HG03558 (cell line): ENCODE results near the gene MCC.

Experiments used
- ATAC-seq: cut with Tn5 transposase; IDR thresholded peaks from one replicate; pipeline ENCODE4 v1.9.1; 2021; ENCODE audit warnings: moderate number of reproducible peaks; ENCODE audit not compliant: unreplicated experiment; ENCODE audit errors: extremely low read depth

The MCC gene

DNA sequence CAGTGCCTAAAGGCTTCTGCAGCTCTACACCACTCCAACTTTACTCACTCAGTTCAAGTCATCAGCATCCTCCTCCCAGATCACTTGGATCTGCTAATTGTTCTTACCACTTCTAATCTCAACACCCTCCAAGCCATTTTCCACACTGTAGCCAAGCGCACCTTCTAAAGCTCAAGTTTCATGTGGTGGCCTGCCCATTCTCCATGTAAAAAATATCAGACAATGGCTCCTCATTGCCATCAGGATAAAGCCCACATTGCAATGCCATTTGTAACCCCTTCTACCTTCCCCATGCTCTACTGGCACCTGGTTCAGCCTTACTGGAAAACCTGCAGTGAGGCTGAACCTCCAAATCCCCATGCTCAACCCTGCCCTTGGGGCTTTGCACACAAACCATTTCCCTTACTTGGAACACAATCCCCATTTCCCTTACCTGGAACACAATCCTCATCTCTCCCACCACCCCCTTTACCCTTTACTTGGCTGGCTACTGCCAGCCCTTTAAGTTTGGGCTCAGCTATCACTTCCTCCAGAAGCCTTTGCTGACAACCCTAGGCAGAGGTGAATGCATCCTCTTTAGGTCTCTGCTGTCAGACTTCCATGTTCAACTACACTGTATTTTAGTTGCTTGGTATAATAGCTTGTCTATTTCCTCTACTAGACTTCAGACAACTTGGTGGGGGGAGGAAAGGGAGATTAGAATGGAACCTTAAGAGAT, 273.5 kb downstream of the MCC start:
- no peak for ATAC-seq

DNA sequence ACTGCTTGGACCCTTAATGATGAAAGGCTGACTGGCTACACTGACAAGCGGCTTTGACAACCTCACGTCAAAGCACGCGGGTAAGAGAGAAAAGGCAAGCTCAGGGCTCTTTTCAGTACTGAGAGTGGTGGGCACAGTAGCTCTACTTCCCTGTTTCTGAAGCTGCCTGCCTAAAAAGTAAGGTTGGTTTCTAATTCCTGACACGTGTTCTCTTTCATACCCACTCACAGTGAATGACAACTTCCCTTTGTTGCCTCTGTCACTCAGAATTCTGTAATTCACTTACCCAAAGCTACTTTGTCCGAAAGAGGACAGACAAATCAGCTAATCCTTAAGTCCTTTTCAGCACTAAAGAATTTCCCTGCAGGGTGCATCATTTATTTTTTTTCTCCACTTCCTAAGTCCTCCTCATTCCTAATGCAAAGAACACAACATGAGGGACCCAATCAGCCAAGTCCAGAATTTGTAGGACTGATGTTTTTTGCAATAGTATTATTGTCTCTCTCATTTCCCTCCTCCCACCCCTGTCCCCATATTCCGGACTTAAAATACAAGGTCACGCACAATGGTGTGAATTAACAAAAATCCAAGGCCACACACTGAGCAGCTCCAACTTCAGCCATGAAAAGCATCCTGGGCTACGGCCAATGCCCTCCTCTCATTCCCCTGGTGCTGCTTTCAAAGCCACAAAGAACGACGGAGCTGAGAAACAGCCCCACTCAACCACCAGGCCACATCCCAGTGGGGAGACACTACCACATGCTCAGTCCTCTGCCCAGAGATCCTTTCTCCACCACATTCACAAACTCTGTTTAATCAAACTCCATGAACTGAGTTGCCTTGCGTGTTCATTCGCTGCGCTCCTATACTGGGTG, 274.5 kb downstream of the MCC start:
- ATAC-seq = no peak

DNA sequence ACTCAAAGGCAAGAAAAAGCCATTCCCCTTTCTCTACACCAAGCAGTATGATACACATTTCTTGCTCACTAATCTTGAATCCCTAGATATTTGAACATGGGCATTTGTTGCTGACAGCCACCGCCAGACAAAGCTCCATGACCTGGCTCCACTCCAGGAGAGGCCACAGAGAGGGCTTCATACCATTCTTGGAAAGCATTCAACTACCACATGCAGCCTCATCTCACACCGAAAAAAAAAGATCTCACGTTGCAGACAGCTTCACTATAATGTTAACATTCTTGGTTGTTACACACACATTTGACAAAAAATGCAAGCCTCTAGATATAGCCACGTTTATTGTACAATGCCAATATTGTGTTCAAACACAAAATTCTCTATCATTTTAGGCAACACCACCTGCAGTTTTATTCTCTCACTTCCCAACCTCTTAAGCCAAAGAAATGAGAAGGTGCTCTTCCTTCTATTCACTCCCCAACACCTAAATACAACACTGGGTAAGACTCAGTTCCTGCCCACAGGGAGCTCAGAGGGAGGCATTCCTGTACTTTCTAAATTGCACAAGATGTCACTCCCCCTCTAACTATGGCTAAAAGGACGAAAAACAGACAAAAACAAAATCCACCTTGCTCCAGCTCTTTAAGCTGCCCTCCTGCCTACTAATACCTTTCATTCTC, 275.9 kb downstream of the MCC start:
- no peak for ATAC-seq

DNA sequence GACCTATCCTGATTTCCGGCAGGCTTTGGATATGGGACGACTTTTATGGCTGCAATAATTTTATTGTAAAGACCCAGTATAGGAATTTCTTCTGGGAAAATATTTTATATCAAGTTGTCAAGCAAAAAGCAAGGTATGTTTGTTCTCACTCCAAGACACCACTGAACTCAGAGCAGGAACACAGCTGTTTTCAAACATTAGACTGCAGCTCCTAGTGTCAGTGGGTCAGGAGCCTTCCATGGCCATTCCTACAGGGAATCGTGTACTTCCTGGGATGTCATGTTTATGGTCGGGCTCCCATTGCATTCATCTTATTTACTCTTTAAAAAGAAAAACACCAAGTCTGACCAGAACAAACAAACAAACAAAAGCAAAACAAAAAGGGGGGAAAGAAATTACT, 278.8 kb downstream of the MCC start:
- ATAC-seq = no peak

DNA sequence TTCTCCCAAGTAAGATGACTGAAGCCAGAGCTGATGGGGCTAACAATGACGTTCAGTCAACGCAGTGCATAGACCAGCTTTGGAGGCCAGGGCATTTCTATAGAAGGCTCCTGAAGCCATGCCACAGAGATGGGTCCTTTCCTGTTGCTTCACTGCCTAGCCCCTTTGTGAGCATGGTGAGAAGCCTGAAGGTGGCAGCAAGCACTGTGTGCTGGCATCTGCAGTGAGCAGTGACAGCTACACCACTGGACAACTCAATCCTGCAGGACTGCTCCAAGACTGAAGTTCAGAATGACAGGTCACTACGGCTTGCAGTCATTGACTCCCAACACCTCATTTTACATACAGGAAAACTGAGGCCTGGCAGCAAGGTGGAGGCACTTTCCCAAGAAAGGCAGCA, 282.4 kb downstream of the MCC start:
- no peak for ATAC-seq

DNA sequence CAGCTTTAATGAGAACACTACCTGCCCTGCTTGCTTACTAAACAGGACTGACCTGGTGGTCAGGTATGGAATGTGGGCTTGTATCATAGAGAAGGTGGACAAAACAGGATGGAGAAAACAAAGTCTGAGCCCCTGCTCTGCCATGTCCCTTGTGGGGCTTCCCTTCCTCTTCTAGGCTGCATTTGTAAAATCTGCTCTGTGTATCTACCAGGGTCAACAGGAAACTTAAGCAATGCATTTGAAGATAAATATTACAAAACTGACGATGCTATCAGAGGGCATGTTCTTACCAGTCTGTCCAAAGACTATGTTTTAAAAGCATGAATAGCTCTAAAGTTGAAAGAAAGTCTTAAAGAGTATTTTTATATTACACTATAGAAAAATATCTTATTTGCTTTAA, 282.9 kb downstream of the MCC start:
- no peak for ATAC-seq

DNA sequence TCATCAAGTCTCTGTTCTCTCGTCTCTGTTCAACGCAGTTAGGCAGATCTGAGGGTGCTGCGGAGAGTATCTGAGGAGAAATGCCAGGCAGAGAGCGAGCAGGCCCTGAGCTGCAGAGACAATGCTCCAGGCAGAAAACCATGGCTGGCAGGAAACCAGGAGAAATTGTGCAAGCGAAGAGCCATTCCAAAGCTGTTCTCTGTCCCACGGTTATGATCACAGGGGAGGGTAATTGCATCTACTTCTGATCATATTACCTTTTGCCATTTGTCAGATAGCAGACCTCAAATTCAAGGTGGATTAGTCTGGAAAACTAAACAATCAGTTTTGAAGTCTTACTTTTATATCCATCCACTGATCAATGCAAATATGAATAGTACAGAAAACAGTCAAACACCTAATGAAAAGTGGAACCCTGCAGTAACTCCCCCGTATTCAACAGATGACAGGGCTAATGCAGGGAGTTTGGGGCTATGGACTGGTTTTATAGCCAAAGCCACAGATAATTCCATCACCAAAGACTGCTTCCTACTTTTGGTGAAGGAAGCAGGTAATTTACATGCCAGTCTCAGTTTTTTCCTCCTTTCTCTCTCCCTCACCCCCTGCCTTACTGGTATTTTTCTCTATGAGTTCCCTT, 283.6 kb downstream of the MCC start:
- ATAC-seq = no peak

DNA sequence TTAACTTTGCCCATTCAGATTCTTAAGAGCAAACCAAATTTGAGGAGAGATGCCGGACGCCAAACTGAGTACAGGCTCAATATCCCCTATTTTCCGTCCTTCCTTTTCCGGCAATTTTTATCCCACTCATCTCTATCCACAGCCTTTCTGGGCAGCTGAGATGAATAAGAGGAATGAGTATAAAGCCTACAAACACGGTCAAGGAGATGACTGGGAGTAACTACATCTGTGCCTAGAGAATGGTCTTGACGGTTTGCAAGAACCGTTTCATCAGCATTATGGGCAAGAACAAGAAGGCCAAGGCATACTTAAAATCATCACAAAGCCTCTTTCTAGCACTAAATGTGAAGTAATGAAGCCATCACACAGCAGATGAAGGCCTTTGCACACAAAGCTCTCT, 284.3 kb downstream of the MCC start:
- no peak for ATAC-seq

DNA sequence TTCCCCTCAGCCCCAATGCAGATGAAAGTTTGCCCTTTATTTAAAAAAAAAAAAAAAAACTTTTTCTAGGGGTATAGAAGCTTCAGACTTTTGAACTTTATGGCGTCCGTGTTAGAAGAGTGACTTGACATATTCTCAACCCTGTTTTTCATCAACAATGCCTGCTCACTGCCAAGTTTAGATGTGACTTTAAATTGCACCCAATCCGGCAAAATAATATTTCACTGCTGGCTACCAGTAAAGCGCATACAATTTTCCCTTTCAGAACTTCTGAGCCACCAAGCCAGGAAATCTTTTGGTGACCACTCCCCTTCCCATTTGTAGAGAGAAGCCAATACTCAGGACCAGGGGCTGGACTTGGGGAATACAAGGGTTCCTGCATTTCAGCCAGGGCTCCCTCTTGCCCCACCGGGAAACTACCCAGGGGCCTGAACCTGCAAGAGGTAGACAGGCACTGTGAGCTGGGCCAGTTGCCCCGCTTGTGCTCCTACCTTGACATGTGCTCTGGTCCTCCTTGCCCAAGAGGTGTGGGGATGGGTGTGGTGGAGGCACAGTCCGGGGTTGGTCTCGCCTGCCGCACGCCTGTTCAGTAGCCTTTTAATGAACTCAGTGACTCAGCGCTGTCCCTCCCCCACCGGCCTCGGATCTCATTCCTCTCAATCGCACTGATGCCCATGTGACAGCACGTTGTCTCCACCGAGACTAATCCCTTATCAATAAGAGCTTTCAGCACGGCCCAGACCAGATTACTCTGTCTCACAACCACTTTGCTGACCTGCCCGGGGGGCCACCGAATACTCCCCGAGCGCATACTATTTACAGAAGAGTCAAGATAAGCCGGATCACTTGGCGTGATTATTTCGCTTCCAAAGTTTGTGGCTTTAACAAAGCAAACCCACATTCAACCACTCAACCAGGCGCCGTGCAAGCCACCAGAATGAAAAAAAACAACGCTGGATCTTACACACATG, 285.2 kb downstream of the MCC start:
- ATAC-seq = no peak

DNA sequence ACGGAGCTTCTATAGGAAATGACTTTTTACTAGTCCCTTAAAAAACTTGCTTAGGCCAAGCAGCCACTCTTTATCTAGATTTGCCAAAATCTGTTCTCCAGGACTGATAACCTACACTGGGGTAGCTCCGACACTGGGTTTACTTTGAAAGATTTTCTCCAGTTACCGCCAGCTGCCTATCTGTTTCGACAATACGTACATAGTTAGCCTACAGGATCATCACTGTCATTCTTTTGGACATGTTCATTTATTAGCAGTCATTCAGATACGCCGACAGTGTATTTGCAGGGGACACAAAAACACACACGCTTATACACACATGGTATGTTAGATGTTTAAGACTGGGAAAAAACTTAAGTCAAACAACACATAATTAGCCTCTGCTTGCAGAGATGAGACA, 286.0 kb downstream of the MCC start:
- ATAC-seq = no peak

DNA sequence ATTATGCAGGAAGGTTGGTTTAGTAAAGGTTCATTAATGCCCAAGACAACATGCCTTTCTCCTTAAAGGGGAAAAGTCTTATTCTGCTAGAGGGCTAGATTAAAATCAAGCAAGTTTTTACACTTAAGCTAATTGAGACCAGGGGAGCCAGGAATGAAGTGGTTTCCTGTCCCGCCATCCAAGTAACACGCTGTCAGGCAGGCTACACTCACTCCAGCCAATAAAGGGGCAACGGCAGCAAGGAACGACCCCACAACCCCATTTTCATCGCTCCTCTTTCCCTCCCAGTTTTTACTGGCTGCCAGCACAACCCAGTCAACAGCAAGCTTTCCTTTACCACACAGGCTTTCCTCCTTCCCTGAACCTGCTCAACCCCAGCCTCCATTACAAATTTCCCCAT, 286.5 kb downstream of the MCC start:
- no peak for ATAC-seq

DNA sequence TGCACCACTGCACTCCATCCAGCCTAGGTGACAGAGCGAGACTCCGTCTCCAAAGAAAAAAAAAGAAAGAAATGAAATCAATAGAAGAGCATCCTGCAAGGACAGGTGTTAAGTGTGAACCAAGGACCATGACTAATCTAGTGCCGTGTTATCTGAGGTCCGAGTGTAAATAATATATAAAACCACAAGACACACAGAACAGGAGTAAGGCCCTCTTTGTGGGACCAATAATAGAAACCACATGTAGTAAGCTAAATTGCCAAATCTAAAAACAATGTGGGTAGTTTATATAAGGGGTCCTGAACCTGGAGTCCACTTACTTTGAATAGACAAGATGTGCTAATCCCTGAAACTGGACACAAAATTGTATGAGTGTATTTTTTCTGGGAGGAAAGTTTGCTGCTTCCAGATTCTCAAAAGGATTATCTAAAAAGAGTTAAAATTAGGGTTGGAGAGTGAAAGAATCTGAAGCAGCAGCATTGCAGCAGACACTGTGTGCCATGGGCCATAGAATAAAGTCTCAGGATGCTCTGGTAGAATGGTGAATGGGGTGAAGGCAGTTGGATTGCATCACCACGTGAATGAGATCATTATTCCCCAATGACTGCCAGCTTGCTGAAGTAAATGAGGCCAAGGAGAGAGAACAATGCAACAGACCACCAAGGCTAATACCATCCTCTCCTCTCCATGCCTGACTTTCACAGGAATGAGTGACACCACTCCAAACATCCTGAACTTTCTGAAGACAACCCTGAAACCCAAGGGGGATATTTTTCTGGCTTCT, 288.9 kb downstream of the MCC start:
- ATAC-seq = no peak

DNA sequence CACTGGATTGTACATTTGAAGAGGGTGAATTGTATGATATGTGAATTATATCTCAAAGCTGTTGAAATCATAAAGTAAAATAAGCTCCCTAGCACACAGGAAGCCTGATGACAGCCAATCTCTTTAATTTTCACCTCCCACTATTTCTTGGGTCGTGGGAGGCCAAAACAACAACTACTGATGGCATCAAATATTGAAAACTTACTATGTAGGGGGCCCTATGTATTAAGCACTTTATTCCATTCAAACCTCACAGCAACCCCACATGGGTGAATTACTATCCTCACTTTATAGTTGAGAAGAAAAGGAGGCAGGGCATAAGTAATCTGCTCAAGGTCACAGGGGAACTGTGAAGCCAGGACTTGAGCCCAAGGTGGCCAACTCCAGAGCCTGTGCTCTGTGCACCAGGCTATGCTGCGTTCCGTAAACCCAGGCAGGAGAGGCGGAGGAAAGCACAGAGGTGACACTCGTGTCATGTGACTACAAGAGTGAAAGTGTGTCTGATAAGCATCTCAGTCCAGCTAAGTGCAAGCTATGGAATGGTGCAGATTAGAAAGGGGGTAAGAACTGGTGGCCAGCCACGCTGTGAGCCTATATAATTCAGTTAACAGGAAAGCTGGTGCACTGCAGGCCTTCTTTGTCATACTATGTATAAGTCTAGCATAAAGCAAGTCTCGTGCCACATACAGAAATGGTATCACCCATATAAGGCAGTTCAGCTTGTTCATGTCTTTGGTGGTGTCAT, 290.6 kb downstream of the MCC start:
- no peak for ATAC-seq

DNA sequence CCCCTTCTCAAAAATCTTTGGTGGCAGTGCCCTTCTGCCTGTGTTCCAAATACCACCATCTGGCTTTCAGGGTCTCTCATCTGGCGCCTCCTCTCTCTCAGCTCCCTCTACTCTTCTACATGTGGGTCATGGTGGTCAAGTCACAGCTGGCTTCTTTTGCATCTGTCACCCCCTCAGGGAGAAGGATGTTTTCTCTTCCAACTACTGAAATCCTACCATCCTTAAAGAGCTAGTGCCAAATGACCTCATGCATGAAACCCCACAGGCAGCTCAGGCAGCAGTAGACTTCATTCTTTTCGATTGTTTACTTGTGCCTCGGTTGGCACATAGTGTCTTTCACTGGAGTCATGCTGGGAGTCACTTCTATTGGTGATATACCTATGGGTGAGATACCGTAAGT, 292.5 kb downstream of the MCC start:
- ATAC-seq = no peak

DNA sequence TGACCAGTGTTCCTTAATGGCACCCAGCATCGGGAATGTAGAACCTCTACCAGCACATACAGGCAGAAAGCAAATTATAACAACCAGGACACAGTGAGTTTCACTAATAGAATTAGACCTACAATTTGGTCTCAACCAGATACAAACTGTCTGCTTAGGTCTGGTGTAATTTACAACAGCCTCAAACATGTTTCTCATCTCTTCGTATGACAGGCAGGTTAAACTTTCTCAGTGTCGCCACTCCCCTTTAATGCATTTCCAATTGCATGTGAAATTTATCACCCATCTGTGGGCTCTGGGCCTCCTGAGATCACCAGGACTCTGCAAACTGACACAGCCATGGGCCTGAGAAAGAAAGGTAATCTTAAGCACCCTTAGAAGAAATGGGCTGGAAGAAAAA, 293.0 kb downstream of the MCC start:
- ATAC-seq = no peak

DNA sequence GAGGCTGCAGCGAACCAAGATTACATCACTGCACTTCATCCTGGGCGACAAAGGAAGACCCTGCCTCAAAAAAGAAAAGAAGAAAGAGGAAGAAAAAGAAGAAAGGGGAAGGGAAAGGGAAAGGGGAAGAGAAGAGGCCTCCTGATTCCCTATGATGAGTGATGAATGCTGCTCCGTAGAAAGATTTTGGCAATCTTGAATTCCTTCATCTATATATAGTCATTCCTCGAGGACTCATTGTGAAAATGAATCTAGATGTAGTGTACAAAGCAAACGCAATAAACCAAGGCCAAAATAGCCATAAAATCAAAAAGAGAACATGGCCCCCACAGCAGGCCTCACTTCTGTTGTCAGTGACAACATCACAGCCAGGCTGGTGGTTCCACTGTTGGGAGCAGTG, 293.7 kb downstream of the MCC start:
- ATAC-seq = no peak

DNA sequence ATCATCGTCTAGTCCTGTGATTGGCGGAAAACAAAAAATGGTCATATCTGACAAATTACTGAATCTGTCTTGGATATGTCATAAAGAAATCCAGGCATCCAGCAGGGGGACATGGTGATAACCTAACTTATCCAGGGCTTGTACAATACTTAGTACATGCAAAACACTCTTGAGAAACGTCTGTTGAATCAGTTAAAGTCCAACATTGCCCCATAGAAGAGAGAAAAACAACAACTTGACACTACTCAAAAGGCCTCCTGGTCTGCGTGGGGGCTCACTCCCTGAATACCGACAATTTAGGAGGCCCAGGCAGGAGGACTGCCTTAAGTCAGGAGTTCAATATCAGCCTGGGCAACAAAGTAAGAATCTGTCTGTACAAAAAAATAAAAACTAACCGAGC, 294.1 kb downstream of the MCC start:
- ATAC-seq = no peak

DNA sequence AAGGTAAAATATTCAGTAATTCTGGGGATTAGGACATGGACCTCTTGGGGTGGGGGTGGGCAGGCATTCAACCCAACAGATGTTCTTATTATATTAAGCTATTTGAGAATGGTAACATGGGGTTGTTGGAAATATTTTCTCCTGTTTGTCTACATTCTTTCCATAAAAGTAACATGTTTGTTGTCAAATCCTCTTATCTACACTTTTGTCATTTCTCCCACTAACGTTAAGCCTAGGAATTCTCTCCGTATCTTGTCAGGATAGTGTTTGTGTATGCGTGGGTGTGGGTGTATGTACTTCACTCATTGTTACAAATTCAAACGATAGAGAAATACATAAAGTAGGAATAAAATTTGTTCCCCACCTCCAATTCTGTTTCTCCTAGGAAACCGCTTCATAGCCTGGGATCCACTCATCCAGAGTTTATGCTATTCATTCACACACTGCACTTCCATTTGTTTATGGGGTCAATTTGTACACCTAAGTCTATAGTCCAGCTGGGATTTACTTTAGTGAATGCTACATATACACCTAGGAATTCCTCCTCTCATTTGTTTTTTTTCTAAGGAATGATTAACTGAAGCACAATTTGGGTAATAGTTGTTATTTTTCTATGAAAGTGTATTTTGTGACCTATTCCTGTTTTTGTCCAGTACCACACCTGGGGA, 294.8 kb downstream of the MCC start:
- ATAC-seq = no peak
